NCI-H146 treated with DMSO at 0.1 percent for 48 hours (cell line): Measurements from ENCODE around the gene CADM3.

Experiments
- DNase-seq: peaks from one replicate; lab custom pipeline; 2025; ENCODE audit not compliant: unreplicated experiment; lab: John Stamatoyannopoulos, UW

CADM3 gene

DNA sequence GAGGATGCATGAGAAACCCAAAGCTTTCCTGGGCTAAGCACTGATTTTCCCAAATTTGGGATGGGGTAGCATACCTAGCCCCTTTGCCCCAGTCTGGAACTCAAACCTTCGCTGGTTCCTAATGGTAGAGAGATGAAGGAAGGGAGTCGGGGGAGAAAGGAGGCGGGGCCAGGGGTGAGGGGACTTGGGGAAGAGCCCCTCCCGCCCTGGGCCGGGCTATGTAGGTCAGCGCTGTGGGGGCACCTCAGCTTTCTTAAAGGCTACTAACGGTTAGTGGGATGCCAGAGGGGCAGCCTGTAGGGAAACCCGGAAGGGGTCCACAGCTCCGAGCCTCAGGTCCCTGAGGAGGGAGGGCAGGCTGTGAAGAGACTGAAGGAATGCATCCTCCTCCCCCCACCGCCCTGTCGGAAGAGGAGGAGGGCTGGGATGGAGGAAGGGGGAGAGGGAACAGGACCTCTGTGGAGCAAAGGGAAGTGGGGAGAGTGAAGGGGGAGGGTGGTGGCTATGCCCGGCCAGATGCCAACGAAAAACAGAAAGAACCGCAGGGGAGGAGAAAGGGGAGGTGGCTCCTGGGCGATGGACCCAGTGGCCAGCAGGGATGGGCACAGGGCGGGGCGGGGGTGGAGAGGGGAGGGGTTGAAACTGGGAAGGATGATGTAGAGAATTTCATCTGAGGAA, 1.3 kb downstream of the CADM3 start:
- DNase-seq, result no peak

DNA sequence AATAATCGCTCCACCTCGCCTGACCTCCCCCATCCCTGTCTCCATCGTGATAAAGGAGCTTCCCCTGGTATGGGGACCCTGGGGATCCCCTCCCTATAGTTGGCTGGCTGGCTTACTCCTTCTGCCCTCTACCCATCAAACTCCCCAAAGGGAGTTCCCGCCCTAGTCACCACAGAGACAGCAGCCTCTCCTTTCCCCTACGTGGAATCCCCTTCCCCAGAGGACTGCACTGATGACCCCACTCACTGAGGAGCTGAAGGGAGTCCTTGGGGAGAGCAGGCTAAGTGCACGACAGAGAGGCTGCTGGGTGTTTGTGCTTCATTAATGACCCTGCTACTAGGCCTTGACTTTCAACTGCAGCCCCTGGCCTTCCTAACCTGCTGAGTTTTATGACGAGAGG, 1.9 kb downstream of the CADM3 start:
- DNase-seq, result no peak

- DNase-seq, result no peak
Measured at GRCh38 chr1:159175571-159175970, 4.2 kb downstream of the CADM3 start.

DNA sequence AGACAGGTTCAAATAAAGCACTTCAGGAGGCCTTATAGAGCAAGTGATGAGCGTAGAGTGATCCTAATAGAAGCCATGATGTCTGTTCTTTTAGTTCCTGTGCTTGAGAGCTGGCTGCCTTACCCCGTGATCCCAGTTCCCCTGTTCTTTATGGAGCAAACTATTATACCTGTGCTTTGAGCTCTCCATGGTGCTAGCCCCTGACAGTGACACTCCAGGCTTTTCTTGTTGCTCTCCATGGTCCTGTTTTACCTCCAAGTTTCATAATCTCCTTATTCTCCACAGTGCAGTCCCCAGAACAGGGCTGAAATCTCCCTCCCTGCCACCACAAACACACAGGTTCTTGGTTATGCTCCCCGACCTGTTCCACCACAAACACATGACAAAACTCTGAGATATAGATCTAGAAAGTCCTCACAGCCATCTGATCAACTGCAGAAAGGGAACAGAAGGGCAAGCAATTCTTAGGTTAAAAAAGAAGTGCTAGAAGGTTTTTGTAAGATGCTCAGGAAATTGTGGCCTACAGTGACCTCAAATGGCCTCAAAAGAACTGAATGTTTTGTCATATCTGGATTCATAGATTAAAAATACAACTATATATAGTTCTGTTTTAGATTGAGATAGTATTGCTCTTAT, 6.0 kb downstream of the CADM3 start:
- DNase-seq, result no peak

DNA sequence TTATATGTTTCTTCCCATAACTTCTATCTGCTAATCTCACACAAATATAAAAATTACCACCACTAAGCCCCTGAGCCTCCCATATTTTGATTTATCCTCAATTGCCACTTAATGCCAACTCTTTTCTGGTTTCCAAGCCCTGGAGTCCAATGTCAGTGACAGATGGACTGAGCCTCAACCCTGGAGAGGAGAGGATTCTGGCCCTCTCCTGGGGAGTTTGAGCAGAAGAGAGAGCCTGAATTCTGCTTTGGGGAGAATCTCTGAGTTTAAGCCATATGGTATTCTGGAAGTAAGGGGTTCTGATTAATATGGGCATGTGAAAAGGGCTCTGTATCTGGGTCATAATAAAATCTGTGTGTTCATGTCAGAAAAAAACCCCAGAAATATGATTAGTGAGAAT, 8.5 kb downstream of the CADM3 start:
- DNase-seq, result no peak

DNA sequence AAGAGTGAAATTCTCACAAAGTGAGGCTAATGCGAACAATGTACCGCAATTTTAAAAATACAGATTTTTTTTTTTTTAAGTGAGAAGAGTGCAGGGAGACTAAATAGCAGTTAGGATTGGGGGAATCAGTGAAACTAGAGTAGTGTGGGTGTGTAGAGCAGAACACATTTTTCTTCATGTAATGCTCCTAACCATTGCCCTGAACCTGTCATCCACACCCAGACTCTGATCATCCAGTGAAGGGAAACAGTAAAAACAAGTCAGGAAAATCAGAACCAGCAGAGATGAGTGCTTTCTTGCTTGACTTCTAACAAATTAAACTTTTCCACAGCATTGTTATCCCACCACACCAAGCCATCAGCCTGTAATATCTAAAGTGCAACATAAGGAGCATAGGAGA, 9.1 kb downstream of the CADM3 start:
- DNase-seq, result no peak

DNA sequence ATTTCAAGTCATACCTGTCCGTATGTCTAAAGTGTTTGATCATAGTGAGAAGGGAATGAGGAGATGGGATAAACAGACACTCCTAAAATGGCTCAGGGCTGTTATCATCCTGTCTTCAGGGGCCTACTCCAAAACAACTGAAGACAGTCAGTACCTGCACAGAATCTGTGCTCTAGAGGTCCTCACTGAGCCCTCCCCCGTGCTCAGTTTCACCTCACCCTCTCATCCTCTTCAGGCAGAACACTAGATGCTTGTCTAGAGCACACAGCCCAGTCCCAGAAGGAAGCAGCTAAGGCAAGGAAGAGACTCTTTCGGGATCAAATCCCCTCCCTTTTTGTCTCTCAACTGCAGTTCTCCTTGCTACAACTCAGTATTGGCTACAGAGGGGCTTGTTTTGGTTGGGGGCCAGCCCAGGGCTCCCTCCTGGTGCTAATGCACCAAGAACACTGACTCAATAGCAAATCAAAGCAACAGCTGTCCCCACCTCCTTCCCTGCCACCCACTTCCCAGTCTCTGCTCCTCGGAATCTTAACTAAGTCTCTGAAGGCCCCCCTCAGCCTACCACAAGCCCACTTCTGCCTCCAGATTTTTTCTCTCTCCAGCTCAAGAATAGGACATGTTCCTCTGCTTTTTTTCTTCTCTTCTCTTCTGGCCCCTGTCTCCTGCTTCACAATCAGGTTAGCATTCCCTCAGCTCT, 10.1 kb downstream of the CADM3 start:
- DNase-seq, result no peak

DNA sequence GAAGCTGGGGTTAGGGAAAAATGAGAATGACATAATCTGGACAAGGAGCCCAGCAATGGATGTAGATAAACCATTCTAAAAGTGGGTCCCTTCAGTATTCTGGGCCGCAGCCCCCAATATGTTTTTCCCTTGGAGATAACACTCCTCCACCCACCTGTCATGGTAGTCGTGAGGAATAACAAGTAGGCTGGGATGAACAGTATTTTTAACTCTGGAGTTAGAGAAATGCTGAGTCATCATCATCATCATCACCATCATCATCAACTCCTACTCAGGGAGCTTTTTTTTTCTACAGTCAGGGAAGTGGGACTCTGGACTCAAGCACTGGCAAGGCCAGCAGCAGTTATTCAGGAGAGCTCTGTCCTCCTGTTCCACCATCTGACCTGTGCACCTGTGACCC, 12.8 kb downstream of the CADM3 start:
- DNase-seq, result no peak

GRCh38 chr1:159185121-159185520, 13.7 kb downstream of the CADM3 start:
- no peak for DNase-seq

DNA sequence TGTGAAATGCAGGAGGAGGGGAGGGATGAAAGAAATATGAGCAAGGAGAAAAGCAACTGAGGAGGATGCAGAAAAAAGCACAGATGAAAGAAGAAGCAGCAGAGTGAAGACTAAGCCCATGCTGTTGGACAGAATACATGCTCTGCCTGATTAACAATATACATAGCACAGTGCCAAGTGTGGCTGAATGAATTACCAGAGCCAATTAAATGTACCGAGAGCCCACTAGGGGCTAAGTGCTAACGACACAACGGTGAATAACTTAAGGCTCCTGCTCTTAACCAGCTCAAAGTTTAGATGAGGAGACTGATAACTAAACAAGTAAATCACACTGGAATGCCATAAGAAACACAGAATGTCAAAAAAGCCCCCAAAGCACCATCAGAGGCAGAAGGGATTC, 15.6 kb downstream of the CADM3 start:
- no peak for DNase-seq

DNA sequence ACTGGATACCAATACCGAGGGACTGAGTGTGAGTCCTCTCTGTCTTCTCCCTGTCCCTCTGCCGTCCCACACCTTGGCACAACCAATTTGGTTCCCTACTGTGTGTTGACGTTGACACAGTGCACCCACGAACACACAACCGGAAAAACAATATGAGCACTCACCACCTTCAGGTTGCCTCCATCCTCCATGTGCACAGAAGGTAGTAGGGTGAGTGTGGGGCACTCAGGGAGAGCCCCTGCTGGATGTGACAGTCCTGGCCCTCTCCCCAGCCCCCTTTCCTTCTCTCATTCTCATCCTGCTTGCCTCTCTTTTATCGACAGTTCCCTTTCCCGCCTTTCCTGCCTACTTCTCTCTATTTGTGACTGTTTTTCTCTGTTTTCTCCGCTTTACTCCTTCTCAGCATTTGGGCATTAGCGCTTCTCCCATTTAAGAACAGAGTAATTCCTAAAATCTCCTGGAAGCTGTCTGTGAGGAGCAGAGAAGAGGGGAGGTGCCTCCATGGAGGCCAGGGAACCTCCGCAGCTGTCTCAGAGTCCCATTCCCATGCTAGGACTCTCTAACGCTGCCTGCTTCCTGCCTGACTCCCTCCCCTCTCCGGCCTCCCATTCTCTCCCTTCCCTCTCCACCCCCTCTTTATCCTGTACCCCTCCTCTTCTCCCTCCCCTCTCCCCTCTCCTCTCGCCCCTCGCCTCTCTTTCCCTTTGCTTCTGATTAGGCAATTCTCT, 16.4 kb downstream of the CADM3 start:
- DNase-seq, result no peak

DNA sequence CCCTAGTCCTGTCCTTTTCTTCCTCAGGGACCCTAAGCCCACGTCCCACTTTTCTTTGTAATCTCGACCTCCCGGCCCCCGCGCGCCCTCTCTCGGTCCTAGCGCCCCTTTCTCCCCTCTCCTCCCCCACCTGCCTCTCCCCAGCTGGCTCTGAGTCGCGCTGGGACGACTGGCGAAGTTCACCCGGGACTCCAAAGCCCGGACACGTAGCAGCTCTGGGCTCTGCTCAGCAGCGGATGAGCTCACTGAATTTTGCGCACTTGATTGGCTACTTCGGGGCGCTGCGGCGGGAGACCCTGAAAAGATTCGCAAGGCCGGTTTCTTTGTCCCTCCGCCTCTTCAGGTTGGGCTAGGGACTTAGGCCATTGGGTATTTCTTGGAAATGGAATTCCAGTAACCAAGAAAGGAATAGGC, 17.0 kb downstream of the CADM3 start:
- DNase-seq, result no peak

DNA sequence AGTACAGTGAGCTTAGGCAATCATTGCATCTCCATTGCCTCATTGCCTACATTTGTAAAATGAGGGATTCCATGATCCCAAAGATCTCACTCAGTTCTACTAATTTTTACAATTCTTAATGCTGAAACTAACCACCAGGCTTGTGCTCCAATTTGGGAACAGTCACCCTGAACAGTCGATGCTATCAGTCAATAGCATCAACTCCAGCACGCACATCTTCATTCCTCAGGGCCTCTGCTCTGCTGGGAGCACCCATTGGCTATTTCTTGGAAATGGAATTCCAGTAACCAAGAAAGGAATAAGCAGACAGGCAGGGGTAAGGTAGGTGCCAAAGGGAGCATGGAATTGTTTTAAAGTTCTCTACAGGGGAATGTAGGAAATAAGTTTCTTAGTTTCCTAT, 19.0 kb downstream of the CADM3 start:
- no peak for DNase-seq

DNA sequence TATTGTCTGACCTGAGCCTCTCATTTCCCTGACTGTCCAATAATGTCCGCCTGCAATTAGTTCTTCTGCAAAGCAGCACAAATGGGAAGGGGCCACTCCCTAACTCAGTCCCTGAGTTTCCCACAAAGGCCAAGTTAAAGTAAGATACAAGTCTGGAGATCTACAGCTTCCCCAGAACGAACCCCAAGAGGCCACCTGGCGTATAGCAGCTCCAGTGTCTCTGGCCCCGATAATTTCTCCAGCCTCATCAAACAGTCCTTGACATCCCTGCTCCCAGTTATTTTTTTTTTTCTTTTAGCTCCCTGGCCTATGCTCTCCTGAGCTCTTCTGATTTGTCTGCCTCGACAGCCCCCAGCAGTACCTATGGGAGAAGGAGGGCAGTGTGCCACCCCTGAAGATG, 25.1 kb downstream of the CADM3 start:
- no peak for DNase-seq

DNA sequence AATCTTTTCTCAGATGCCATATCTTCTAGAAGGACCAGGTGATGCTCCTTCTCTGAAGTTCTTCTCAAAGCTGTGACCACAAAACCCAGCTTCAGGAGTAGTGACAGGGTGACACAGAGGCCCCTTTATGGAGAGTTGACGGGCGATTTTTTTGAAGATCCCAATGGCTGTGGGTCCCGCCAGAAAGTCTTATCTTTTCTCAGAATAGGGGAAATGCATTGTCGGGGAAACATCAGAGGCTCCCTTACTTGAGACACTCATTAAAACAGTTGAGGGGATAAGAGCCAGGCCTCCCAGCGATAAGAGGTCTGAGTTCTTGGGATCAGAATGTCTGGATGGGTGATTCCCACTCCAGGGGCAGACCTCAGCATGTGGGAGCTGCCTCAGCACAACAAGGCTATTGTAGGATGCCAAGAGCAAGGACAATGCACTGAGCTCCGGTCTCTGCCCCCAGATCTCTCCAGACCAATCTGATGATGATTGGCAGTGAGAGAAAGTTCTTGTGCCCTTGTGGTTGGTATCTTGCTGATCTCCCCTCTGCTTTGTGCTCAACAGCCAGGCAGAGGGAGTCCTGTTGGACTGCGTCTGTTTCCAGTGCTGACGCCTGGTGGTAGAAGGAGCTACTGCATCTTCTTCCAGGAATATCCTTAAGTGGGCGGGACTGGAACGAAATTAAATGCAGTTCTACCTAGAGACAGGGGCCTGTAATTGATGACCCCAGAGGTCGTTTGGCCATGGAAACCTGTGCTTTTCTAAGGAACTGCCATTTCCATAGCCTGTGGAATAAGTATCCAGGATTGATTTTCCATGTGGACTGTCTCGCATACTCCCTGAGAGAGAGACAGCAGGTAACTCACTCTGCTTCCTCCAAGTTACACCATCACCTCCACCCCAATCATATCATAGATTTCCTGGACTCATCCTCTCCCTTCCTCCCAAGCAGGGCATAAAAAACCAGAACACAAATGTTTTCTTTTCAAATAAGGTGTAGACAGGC, 26.4 kb downstream of the CADM3 start:
- DNase-seq, result no peak

- no peak for DNase-seq
Measured at GRCh38 chr1:159199901-159200300, 28.5 kb downstream of the CADM3 start.

GRCh38 chr1:159200769-159201168, 29.4 kb downstream of the CADM3 start:
- no peak for DNase-seq

DNA sequence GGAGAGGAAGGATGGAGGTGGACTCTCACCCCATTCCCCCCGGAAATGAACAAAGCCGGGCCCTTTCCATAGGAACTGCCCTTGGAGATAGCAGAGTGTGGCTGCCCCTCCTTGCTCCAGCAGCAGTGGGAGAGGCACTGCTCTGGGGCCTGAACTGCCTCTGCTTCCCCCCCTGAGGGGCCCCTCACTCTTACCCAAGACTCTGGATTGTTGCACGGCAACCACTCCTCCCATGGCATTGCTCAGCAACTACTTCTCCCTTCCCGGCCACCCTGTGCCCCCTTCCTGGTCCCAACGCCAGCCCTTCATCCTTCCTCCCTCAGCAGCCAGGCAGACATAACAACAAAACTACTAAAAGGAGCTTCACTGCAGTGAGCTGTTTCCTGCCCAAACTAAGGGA, 30.2 kb downstream of the CADM3 start:
- no peak for DNase-seq

DNA sequence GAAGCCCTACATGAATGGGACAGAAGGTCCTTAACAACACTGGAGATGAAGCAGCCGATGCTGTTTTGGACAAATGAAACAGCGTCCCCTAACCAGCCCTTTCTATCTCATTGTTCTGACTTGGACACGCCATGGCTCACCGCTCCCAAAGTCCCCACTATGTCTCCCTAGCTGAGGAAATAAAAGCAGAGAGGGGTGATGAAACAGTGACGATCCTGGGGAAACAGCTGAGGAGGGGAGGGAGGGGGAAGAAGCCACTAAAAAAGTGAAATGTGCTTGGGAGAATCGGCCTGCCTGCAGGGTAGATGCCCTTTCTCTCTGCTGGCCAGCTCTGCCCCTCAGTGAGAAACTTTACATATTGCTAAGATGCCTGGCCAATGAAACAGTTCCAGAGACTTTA, 32.2 kb downstream of the CADM3 start:
- DNase-seq, result no peak
